Measurements from ENCODE around the gene TNFRSF1A. TPM values are rescaled to one million over a fixed set of nuclear protein-coding genes. Genes with fewer than 3 reads are reported as not detected.

TNFRSF1A gene
- total RNA-seq, 4 donors from 2014 or later, result 196 to 437 (median 306) TPM

DNA sequence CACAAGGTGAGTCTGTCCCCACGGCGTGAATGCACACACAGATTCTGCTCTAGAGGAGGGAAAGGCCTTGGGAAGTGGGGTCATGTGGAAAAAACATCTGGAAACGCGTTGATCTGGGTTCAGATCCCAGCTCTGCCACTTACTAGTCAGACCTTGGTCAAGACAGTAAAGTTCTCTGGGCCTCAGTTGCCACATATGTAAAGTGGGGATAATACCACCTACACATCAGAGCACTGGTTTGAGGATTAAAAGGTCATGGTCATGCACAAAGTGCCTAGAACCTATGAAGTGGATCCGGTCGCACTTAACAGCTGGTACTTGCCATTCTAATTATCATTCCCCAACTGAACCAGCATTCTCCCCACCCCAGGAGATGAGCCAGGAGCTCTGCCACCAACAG lies 26.7 kb downstream of the TNFRSF1A start:
- TF ChIP-seq, protein P1, sequence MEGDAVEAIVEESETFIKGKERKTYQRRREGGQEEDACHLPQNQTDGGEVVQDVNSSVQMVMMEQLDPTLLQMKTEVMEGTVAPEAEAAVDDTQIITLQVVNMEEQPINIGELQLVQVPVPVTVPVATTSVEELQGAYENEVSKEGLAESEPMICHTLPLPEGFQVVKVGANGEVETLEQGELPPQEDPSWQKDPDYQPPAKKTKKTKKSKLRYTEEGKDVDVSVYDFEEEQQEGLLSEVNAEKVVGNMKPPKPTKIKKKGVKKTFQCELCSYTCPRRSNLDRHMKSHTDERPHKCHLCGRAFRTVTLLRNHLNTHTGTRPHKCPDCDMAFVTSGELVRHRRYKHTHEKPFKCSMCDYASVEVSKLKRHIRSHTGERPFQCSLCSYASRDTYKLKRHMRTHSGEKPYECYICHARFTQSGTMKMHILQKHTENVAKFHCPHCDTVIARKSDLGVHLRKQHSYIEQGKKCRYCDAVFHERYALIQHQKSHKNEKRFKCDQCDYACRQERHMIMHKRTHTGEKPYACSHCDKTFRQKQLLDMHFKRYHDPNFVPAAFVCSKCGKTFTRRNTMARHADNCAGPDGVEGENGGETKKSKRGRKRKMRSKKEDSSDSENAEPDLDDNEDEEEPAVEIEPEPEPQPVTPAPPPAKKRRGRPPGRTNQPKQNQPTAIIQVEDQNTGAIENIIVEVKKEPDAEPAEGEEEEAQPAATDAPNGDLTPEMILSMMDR (IDR thresholded peaks at IDR 0.05), result no peak
- TF ChIP-seq EP300 (IDR thresholded peaks at IDR 0.05) (no peak), POLR2A (IDR thresholded peaks at IDR 0.05) (no peak)
- Histone ChIP-seq H3K4me3 (no peak overlapping the region), H3K36me3 (no peaks in the 10 kb centered on the region), H3K4me1 (peaks cover 0 to 18% (median 8%) of the 10 kb centered on the region in 4 donors), H3K27me3 (peaks cover 0 to 10% of the 10 kb centered on the region in 2 donors), H3K27ac (no peak overlapping the region), H3K9me3 (no peaks in the 10 kb centered on the region)
- WGBS, 2 donors, result 86 to 93% methylated on average over 6 of the region's 6 CpGs
- DNase-seq (ENCODE audit: low spot score in 2 of 2), result no peak

DNA sequence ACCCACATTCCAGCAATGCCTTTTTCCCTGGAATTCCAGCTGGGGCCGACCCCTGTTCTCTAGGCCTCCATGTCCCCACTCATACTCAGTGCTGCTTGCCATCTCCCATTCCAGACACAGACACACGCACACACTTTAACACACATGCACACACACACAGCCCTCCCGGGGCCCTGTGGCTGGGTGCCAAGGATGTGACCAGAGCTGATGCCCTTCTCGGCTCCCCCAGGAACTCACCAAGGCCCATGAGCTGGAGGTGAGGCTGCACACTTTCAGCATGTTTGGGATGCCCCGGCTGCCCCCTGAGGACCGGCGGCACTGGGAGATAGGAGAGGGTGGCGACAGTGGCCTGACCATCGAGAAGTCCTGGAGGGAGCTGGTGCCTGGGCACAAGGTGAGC lies 27.1 kb downstream of the TNFRSF1A start:
- WGBS, 2 donors, result 76 to 83% methylated on average over 9 of the region's 9 CpGs
- no peaks in the 10 kb centered on the region for H3K36me3 ChIP-seq
- peaks cover 0 to 14% of the 10 kb centered on the region in 2 donors for H3K27me3 ChIP-seq
- H3K27ac ChIP-seq, result no peak overlapping the region
- H3K9me3 ChIP-seq, result no peaks in the 10 kb centered on the region
- H3K4me1 ChIP-seq, result peaks cover 0 to 20% (median 9%) of the 10 kb centered on the region in 4 donors
- H3K4me3 ChIP-seq, result no peak overlapping the region
- no peak for DNase-seq (ENCODE audit: low spot score in 2 of 2)
- TF ChIP-seq EP300 (IDR thresholded peaks at IDR 0.05), result no peak
- TF ChIP-seq POLR2A (IDR thresholded peaks at IDR 0.05), result no peak
- TF ChIP-seq, protein P1 (IDR thresholded peaks at IDR 0.05), result no peak

DNA sequence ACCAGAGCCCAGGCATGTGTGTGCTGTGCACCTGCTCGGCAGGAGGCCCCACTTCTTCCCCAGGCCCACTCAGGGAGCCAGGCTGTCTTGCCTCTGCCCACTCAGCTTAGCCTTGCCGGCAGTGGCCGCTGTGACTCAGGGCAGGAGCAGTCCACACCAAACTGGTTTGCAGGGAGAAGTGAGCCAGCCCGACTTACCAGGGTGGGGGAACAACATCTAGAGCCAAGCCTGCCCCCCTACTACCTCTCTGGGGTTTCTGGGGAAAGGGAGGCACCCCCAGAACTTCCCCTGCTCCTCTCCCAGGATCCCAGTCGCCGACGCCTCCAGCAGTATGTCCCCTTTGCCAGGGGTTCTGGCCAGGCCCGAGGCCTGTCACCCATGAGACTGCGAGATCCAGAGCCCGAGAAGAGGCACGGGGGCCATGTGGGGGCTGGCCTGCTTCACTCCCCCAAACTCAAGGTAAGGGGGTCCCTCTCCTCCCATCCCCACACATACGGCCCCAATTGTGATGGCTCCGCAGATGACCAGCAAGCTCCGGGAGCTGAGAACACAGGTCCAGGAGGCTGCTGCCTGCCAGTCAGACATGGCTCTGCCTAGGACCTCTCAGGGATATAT lies 28.4 kb downstream of the TNFRSF1A start:
- peaks cover 0 to 16% of the 10 kb centered on the region in 2 donors for H3K27me3 ChIP-seq
- H3K9me3 ChIP-seq, result no peaks in the 10 kb centered on the region
- no peak overlapping the region for H3K4me3 ChIP-seq
- H3K36me3 ChIP-seq, result no peaks in the 10 kb centered on the region
- no peak for DNase-seq (ENCODE audit: low spot score in 2 of 2)
- H3K4me1 ChIP-seq, result peaks cover 0 to 20% (median 9%) of the 10 kb centered on the region in 4 donors
- TF ChIP-seq EP300 (IDR thresholded peaks at IDR 0.05) (no peak), POLR2A (IDR thresholded peaks at IDR 0.05) (no peak)
- TF ChIP-seq, protein P1 (IDR thresholded peaks at IDR 0.05), result no peak
- whole genome bisulfite sequencing, 2 donors, result 76 to 84% methylated on average over 14 of the region's 14 CpGs
- H3K27ac ChIP-seq, result peak overlapping the region in 1 of 4 donors; percentile 62

DNA sequence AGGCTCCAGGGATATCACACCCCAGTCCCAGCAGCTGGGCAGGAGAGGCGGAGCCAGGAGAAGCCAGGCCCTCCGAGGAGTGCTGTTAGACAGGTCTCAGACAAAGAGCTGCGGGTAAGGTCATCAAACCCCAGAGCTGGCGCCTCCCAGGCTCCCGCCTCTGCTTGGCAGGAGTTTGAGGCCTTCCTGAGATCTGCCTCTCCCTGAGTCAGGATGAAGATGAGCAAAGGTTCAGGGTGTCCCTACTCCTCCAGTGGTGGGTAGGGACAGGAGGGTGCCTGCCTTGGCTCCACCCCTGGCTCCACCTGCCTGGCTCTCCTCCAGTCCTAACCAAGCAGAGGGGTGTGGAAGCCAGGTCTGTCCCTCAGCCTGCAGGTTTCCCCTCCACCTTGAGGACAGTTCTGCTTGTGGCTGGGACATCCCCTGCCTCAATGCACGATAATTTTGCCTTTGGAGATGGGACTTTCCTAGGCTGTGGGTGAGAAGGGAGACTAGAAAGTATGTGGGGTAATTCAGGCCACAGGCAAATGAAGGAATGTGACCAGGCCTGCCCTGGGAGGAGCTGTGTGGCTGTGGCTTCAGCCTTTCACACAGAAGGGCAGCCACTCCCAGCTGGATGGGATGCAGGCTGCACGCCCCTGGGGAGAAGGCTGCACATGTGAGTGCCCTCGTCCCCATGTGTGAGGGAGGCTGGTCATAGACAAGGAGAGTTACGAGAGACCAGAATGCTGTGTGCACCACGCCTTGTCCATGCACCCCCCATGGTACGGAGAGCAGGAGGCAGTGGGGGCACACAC lies 29.1 kb downstream of the TNFRSF1A start:
- H3K4me1 ChIP-seq, result peaks cover 0 to 25% (median 9%) of the 10 kb centered on the region in 4 donors
- H3K27ac ChIP-seq, result peak overlapping the region in 1 of 4 donors; percentile 62
- no peaks in the 10 kb centered on the region for H3K9me3 ChIP-seq
- H3K36me3 ChIP-seq, result no peaks in the 10 kb centered on the region
- TF ChIP-seq POLR2A (IDR thresholded peaks at IDR 0.05) (no peak), EP300 (IDR thresholded peaks at IDR 0.05) (no peak)
- TF ChIP-seq, protein P1 (IDR thresholded peaks at IDR 0.05), result no peak
- WGBS, 2 donors, result 63 to 66% methylated on average over 10 to 11 of the region's 11 CpGs
- DNase-seq (ENCODE audit: low spot score in 2 of 2), result no peak
- no peak overlapping the region for H3K4me3 ChIP-seq
- H3K27me3 ChIP-seq, result peaks cover 0 to 16% of the 10 kb centered on the region in 2 donors

Measured in tibial nerve (tissue), 4 donors.